AG10803 (cell line): ENCODE results near the gene SPRR2G.
"Not testable (repeated sequence)": the region's sequence is repeated elsewhere in the genome, so short reads cannot be mapped to it uniquely, and the experiment has no call there.

Source experiments
- DNase-seq: peaks from one replicate; pipeline ENCODE4 v3.0.0; 2010; ENCODE audit warnings: low read depth
- H3K4me3 ChIP-seq: 2 replicates; pipeline ENCODE4 v1.5.1; 2011; ENCODE audit warnings: mild to moderate bottlenecking, low read length, control low read depth
- CTCF ChIP-seq: conservative IDR thresholded peaks from 2 replicates; pipeline ENCODE4 v1.5.1; 2011; ENCODE audit warnings: mild to moderate bottlenecking, low read length, control low read depth, inconsistent platforms

Gene SPRR2G

DNA sequence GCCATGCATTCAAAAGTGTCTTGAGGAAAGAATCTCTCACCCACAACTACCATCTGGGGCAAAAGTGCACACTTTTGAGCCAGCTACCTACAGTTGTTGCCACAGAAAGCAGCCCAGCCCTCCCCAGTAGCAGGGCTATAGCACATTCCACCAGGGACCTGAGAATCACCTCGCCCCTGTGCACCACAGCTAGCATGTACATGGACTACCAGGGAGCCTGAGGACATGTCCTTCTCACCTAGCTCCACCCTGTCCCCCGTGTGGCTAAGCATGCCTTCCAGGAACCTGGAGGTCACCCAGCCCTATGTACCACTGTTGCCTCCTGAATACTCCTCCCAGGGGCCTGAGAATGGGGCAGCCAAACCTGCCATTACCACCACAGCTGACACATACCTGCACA is 16.9 kb downstream of the SPRR2G start:
- no peak for DNase-seq
- H3K4me3 ChIP-seq: no peak overlapping the region
- TF ChIP-seq CTCF: no peak

GRCh38 chr1:153133267-153133666 is 17.4 kb downstream of the SPRR2G start:
- H3K4me3 ChIP-seq: no peak overlapping the region
- no peak for DNase-seq
- TF ChIP-seq CTCF: no peak

- DNase-seq, H3K4me3 ChIP-seq: not testable (repeated sequence)
Measured at GRCh38 chr1:153128688-153129087, 22.0 kb downstream of the SPRR2G start.

DNA sequence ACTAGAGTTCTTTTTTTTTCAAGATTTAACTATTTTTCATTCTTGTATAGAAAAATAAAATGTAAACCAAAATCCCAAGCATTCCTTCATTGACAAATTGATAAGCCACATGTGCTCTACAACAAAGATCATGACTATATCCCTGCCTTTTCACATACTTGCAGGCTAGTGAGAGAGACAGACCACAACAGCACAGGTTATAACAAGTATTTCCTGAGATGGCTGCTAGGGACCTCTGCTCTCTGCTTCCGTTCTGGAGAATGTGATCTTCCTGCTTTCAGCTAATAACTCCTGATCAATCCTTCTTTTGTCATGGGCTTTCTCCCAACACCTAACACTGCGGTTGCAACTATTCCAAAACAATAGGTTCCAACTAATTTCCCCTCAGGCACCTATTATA is 23.4 kb downstream of the SPRR2G start:
- no peak for TF ChIP-seq CTCF
- no peak overlapping the region for H3K4me3 ChIP-seq
- no peak for DNase-seq

- DNase-seq: no peak
- no peak for TF ChIP-seq CTCF
Measured at GRCh38 chr1:153125536-153125935, 25.2 kb downstream of the SPRR2G start.

DNA sequence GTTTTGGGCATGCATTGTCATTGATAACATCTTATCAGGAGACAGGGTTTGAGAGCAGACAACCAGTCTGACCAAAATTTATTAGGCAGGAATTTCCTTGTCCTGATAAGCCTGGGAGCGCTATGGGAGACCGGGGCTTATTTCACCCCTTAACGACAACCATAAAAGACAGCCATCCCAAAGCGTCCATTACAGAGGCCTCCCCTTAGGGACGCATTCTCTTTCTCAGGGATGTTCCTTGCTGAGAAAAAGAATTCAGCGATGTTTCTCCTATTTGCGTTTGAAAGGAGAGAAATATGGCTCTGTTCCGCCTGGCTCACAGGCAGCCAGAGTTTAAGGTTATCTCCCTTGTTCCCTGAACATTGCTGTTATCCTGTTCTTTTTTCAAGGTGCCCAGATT is 26.9 kb downstream of the SPRR2G start:
- not testable (repeated sequence) for H3K4me3 ChIP-seq, DNase-seq

More at GRCh38 chr1:153125536-153125935, 25.2 kb downstream of the SPRR2G start:
- H3K4me3 ChIP-seq: no peak overlapping the region

GRCh38 chr1:153122831-153123421 is 27.8 kb downstream of the SPRR2G start:
- TF ChIP-seq CTCF: no peak
- DNase-seq: no peak
- no peak overlapping the region for H3K4me3 ChIP-seq

- DNase-seq: no peak
- TF ChIP-seq CTCF: no peak
- H3K4me3 ChIP-seq: no peak overlapping the region
Measured at GRCh38 chr1:153120945-153121344, 29.7 kb downstream of the SPRR2G start.
